HepG2 (cell line): ENCODE data around the gene DNAJB11. TPM values are rescaled to one million over a fixed set of nuclear protein-coding genes. Genes with fewer than 3 reads are reported as not detected.

Experiments used
- AGO2 ChIP-seq: fragments of 200-400 bp; formaldehyde crosslinking; optimal IDR thresholded peaks from 2 replicates; pipeline ENCODE3; 2017; ENCODE audit warnings: mild to moderate bottlenecking, low read depth, low read length, moderate library complexity
- ARNTL ChIP-seq: sonication (generic); formaldehyde crosslinking; IDR thresholded peaks from 2 replicates; pipeline ENCODE4 v1.4.0; 2020; ENCODE audit warnings: mild to moderate bottlenecking, missing genetic modification reagents
- CHCHD3 ChIP-seq: sonication (generic); formaldehyde crosslinking; IDR thresholded peaks from 2 replicates; pipeline ENCODE4 v1.8.0; 2022; ENCODE audit warnings: mild to moderate bottlenecking, missing genetic modification reagents, moderate library complexity
- FOXK2 ChIP-seq: fragments of 450-650 bp; IDR thresholded peaks from 2 replicates; pipeline ENCODE4 v1.6.1; 2016
- NFRKB ChIP-seq: fragments of 450-650 bp; IDR thresholded peaks from 2 replicates; pipeline ENCODE4 v1.6.1; 2017
- PHB2 ChIP-seq: fragments of 450-650 bp; IDR thresholded peaks from 2 replicates; pipeline ENCODE4 v1.6.1; 2018; ENCODE audit not compliant: partially characterized antibody
- PHF8 ChIP-seq: sonication (generic); formaldehyde crosslinking; IDR thresholded peaks from 2 replicates; pipeline ENCODE4 v1.5.0; 2020; ENCODE audit warnings: missing genetic modification reagents
- SIN3A ChIP-seq: IDR thresholded peaks from 2 replicates; pipeline ENCODE4 v1.6.1; 2011; ENCODE audit warnings: low read depth, mild to moderate bottlenecking, control low read depth, low read length, borderline replicate concordance
- TOPORS ChIP-seq: sonication (generic); formaldehyde crosslinking; IDR thresholded peaks from 2 replicates; pipeline ENCODE4 v1.8.0; 2023; ENCODE audit warnings: mild to moderate bottlenecking, missing genetic modification reagents
- U2AF2 ChIP-seq: fragments of 200-400 bp; formaldehyde crosslinking; IDR thresholded peaks from 2 replicates; pipeline ENCODE4 v1.6.1; 2017; ENCODE audit warnings: low read depth, mild to moderate bottlenecking, low read length
- YEATS4 ChIP-seq: sonication (generic); formaldehyde crosslinking; IDR thresholded peaks from 2 replicates; pipeline ENCODE4 v1.4.0; 2020; ENCODE audit warnings: missing genetic modification reagents, borderline replicate concordance
- ZNF460 ChIP-seq: sonication (generic); formaldehyde crosslinking; IDR thresholded peaks from 2 replicates; pipeline ENCODE4 v1.5.1; 2020; ENCODE audit warnings: missing genetic modification reagents, mild to moderate bottlenecking, borderline replicate concordance
- ZNF776 ChIP-seq: sonication (generic); formaldehyde crosslinking; IDR thresholded peaks from 2 replicates; pipeline ENCODE4 v1.4.0; 2020; ENCODE audit warnings: mild to moderate bottlenecking, missing genetic modification reagents
- ZZZ3 ChIP-seq: sonication (generic); formaldehyde crosslinking; IDR thresholded peaks from 2 replicates; pipeline ENCODE4 v1.4.0; 2020; ENCODE audit warnings: missing genetic modification reagents, mild to moderate bottlenecking, borderline replicate concordance
- polyA plus RNA-seq, 8 experiments: library from polyadenylated mRNA; depleted of rRNA in 3 of 8; stranded (reverse) in 7 of 8; unstranded in 1 of 8; fragments of >200 nt; fragmentation: Illumina TruSeq in 4 of 8; extraction: Trizol in 4 of 8; gene quantifications; 2 replicates each; pipeline versions ENCODE4 v1.2.1 to v1.2.3, GENCODE V29; 2011 to 2016; ENCODE audit warnings: low read depth in 4 of 8, missing spikeins in 1 of 8, mixed read lengths in 1 of 8; ENCODE audit not compliant: insufficient read depth in 1 of 8
- total RNA-seq, 5 experiments: library from RNA; depleted of rRNA; stranded (reverse); fragments of >200 nt; fragmentation: Illumina TruSeq; extraction: Trizol; gene quantifications; 2 replicates each; pipeline ENCODE4 v1.2.3, GENCODE V29; 2016; ENCODE audit warnings: low read depth in 1 of 5
- TF ChIP-seq, protein P1 (sequence below): sonication (generic); formaldehyde crosslinking; IDR thresholded peaks from 2 replicates; pipeline ENCODE4 v1.5.1; 2020; ENCODE audit warnings: missing genetic modification reagents, mild to moderate bottlenecking, borderline replicate concordance
- TF ChIP-seq, protein P2 (sequence below): sonication (generic); formaldehyde crosslinking; IDR thresholded peaks from 2 replicates; pipeline ENCODE4 v1.4.0; 2020; ENCODE audit warnings: mild to moderate bottlenecking, missing genetic modification reagents
- TF ChIP-seq, protein P3 (sequence below): sonication (generic); formaldehyde crosslinking; IDR thresholded peaks from 2 replicates; pipeline ENCODE4 v1.9.0; 2021; ENCODE audit warnings: missing genetic modification reagents, borderline replicate concordance
- TF ChIP-seq, protein P4 (sequence below): sonication (generic); formaldehyde crosslinking; IDR thresholded peaks from 2 replicates; pipeline ENCODE4 v1.5.0; 2020; ENCODE audit warnings: missing genetic modification reagents

The DNAJB11 gene
- total and polyA plus RNA-seq, 2 of the 13 experiments (the other 11 are each of a cell fraction or from before 2014, with no cell fraction given): 41.0 to 132 TPM

DNA sequence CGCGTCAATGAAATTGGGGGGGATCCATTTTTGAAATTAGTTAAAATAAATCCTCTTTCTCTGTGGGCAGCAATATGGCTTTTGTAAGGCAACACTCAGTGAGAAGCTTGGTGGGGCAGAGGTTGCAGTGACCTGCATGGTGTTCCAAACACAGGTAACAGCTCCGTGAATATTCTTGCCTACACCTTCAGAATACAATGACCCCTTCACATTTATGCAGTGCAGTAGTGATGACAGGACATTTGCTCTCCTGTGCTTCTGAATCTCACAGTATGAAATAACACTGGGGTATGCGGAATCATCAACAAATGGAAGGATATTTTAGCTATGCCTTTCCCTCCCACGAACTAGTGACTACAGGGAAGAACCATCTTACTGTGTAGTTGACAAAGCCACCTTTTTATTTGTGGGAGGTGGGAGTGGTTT lies 49.3 kb downstream of the DNAJB11 start (continued):
- TF ChIP-seq, protein P1, sequence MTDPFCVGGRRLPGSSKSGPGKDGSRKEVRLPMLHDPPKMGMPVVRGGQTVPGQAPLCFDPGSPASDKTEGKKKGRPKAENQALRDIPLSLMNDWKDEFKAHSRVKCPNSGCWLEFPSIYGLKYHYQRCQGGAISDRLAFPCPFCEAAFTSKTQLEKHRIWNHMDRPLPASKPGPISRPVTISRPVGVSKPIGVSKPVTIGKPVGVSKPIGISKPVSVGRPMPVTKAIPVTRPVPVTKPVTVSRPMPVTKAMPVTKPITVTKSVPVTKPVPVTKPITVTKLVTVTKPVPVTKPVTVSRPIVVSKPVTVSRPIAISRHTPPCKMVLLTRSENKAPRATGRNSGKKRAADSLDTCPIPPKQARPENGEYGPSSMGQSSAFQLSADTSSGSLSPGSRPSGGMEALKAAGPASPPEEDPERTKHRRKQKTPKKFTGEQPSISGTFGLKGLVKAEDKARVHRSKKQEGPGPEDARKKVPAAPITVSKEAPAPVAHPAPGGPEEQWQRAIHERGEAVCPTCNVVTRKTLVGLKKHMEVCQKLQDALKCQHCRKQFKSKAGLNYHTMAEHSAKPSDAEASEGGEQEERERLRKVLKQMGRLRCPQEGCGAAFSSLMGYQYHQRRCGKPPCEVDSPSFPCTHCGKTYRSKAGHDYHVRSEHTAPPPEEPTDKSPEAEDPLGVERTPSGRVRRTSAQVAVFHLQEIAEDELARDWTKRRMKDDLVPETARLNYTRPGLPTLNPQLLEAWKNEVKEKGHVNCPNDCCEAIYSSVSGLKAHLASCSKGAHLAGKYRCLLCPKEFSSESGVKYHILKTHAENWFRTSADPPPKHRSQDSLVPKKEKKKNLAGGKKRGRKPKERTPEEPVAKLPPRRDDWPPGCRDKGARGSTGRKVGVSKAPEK (CRISPR knock-in tag): no peak
- TF ChIP-seq FOXK2 (no peak), TOPORS (CRISPR knock-in tag) (no peak), AGO2 (no peak), SIN3A (no peak), CHCHD3 (CRISPR knock-in tag) (no peak), YEATS4 (CRISPR knock-in tag) (no peak), PHF8 (CRISPR knock-in tag) (no peak), NFRKB (no peak), ZNF460 (CRISPR knock-in tag) (no peak), PHB2 (no peak), U2AF2 (0 out of 2 replicates have a peak, but pooled peaks have one; percentile 4), ZNF776 (CRISPR knock-in tag) (no peak), ARNTL (no peak), ZZZ3 (CRISPR knock-in tag) (no peak)
- TF ChIP-seq, protein P2, sequence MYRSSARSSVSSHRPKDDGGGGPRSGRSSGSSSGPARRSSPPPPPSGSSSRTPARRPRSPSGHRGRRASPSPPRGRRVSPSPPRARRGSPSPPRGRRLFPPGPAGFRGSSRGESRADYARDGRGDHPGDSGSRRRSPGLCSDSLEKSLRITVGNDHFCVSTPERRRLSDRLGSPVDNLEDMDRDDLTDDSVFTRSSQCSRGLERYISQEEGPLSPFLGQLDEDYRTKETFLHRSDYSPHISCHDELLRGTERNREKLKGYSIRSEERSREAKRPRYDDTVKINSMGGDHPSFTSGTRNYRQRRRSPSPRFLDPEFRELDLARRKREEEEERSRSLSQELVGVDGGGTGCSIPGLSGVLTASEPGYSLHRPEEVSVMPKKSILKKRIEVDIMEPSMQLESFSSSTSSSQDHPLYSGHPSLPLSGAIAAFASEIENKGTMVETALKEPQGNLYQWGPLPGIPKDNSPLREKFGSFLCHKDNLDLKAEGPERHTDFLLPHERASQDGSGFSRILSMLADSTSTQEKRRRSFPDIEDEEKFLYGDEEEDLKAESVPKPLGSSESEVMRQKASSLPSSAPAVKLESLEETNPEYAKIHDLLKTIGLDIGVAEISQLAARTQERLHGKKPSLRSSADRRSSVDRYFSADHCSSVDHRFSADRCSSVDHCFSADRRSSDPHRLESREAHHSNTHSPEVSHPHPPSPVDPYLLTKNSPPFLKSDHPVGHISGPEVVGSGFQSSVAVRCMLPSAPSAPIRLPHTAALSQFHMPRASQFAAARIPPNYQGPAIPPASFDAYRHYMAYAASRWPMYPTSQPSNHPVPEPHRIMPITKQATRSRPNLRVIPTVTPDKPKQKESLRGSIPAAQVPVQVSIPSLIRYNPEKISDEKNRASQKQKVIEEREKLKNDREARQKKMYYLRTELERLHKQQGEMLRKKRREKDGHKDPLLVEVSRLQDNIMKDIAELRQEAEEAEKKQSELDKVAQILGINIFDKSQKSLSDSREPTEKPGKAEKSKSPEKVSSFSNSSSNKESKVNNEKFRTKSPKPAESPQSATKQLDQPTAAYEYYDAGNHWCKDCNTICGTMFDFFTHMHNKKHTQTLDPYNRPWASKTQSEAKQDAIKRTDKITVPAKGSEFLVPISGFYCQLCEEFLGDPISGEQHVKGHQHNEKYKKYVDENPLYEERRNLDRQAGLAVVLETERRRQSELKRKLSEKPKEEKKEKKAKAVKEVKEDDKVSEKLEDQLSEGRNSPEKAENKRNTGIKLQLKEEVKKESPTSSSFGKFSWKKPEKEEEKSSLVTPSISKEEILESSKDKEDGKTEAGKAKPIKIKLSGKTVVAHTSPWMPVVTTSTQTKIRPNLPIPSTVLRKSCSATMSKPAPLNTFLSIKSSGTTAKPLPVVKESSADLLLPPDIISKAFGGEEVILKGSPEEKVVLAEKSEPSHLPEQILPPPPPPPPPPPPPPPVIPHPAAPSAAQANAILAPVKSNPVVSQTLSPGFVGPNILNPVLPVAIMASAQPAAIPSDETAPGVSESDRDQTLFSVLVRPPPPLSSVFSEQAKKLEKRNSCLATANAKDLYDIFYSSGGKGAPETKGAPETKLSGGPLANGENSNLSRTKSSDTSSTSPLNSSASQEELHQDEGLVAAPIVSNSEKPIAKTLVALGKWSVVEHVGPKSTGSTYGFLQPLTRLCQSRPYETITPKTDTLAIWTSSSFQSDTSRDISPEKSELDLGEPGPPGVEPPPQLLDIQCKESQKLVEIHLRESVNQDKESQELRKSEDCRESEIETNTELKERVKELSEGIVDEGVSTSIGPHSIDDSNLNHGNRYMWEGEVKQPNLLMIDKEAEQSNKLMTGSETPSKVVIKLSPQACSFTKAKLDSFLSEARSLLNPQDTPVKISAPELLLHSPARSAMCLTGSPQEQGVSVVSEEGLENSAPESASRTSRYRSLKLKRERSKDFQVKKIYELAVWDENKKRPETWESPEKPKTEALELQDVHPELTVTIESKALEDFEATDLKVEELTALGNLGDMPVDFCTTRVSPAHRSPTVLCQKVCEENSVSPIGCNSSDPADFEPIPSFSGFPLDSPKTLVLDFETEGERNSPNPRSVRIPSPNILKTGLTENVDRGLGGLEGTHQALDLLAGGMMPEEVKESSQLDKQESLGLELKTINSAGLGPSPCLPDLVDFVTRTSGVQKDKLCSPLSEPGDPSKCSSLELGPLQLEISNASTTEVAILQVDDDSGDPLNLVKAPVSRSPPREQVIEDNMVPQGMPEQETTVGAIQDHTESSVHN: no peak
- TF ChIP-seq, protein P3, sequence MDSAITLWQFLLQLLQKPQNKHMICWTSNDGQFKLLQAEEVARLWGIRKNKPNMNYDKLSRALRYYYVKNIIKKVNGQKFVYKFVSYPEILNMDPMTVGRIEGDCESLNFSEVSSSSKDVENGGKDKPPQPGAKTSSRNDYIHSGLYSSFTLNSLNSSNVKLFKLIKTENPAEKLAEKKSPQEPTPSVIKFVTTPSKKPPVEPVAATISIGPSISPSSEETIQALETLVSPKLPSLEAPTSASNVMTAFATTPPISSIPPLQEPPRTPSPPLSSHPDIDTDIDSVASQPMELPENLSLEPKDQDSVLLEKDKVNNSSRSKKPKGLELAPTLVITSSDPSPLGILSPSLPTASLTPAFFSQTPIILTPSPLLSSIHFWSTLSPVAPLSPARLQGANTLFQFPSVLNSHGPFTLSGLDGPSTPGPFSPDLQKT (CRISPR knock-in tag): no peak
- TF ChIP-seq, protein P4, sequence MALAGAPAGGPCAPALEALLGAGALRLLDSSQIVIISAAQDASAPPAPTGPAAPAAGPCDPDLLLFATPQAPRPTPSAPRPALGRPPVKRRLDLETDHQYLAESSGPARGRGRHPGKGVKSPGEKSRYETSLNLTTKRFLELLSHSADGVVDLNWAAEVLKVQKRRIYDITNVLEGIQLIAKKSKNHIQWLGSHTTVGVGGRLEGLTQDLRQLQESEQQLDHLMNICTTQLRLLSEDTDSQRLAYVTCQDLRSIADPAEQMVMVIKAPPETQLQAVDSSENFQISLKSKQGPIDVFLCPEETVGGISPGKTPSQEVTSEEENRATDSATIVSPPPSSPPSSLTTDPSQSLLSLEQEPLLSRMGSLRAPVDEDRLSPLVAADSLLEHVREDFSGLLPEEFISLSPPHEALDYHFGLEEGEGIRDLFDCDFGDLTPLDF (CRISPR knock-in tag): no peak
